GM12875 (cell line): ENCODE data around the gene KRTAP10-3.

ENCODE experiments used
- H3K4me3 ChIP-seq: one replicate; pipeline ENCODE4 v1.5.1; 2011; ENCODE audit warnings: low read depth, low read length, control low read depth
- CTCF ChIP-seq: IDR thresholded peaks from 2 replicates; pipeline ENCODE4 v1.5.1; 2011; ENCODE audit warnings: low read depth, mild to moderate bottlenecking, control low read depth, inconsistent platforms, low read length, moderate library complexity, borderline replicate concordance; ENCODE audit not compliant: insufficient read depth

Gene KRTAP10-3

DNA sequence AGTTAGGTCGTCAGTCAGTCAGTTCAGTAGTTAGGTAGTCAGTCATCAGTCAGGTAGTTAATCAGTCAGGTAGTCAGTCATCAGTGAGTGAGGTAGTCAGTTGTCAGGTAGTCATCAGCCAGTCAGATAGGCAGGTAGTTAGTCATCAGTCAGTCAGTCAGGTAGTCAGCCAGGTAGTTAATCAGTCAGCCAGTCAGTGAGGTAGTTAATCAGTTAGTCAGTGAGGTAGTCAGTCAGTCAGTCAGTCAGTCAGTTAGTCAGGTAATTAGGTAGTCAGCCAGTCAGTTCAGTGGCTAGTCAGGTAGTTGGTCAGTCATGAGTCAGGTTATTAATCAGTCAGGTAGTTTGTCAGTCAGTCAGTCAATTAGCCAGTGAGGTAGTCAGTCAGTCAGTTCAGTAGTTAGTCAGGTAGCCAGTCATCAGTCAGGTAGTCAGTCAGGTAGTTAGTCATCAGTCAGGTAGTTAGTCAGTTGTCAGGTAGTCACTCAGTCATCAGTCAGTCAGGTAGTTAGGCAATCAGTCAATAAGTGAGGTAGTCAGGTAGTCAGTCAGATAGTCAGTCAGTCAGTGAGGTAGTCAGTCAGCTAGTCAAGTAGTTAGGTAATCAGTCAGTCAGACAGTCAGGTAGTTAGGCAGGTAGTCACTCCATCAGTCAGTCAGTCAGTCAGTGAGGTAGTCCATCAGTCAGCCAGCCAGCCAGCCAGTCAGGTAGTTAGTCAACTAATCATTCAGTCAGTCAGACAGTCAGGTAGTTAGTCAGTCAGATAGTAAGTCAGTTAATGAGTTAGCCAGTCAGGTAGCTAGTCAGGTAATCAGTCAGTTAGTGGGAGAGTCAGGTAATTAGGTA lies 34.8 kb downstream of the KRTAP10-3 start:
- H3K4me3 ChIP-seq, result no peak overlapping the region
- TF ChIP-seq CTCF, result no peak

DNA sequence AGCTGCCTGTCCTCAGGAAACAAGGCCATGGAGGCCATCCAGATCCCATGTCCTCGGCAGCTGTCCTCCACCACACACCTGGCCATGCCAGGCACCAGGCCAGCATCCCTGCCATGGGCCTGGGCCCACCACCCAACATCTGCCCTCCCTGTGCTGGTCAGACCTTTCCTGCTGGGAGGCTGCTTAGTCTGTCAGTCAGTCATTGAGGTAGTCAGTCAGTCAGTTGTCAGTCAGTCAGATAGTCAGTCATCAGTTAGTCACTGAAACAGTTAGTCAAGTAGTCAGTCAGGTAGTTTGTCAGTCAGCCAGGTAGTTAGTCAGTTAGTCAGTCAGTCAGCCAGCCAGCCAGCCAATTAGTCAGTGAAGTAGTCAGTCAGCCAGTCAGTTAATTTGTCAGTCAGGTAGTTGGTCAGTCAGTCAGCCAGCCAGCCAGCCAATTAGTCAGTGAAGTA lies 35.8 kb downstream of the KRTAP10-3 start:
- no peak overlapping the region for H3K4me3 ChIP-seq
- TF ChIP-seq CTCF, result no peak

DNA sequence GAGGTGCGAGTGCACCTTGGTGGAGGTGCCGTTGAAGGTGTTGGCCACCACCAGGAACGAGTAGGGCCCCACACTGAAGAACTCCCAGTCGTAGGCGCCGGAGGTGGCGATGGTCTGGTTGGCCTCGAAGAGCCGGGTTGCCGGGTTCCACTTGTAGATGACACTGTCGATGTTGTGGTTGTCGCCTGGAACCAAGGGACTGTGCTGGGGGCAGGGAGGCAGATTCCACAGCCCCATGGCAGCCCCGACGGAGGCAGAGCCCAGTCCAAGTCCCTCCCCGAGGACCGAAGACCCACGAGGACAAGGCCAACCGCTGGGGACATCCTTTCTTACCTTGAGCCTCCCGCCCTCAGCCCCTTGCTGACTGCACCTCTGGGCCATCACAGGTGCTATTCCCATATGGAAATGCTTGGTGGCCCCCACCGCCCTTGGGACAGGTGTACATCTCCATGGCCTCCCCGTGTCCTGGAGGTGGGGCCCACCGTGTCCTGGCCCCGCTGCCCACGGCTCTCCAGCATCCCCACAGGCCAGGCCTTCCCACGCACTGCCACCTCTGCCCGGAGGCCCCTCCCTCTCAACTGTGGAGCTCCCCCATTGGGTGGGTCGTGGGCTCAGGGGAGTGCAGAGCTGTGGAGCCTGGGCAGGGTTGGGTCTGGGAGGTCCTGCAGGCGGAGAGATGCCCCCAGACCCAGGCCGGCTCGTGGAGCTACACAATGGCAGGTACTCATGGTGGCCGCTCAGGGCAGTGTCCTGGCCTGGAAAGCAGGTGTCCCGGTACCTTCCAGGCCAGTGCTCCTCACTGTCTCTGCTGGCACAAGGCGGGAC lies 36.5 kb downstream of the KRTAP10-3 start:
- no peak for TF ChIP-seq CTCF
- no peak overlapping the region for H3K4me3 ChIP-seq

DNA sequence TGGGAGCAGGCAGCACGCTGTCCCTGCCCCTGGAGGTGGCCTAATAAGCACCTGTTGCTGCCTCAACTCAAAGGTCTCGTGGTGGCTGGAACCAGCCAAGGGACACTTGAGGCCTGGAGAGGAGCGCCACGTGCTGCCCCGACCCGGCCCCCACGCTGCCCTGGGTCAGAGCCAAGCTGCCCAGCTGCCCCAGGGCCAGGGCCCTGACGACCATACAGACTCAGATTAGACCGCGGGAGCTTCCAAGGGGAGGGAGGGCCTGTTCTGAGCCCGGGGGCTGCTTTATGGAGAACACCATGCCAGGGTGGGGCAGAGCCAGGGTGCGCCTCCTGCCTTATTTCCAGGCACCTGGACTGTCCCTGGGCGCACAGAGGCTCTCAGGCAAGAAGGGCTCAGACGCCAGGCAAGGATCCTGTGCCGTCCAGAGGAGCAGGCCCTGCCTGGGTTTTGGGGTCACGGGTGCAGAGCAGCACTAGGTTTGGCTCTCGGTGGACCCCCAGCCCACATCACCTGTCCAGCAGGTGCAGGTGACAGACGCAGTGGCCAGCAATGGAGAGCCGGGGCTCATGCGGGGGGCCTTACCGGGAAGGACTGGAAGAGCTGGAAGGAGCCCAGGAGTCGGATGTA lies 37.2 kb downstream of the KRTAP10-3 start:
- no peak for TF ChIP-seq CTCF
- no peak overlapping the region for H3K4me3 ChIP-seq

GRCh38 chr21:44520326-44521300 lies 38.0 kb downstream of the KRTAP10-3 start:
- TF ChIP-seq CTCF, result no peak
- no peak overlapping the region for H3K4me3 ChIP-seq
